Ishikawa (cell line): ENCODE results near the gene BTN1A1.

Source experiments
- CEBPB ChIP-seq: IDR thresholded peaks from 2 replicates; pipeline ENCODE4 v1.6.1; 2012
- CREB1 ChIP-seq: IDR thresholded peaks from 2 replicates; pipeline ENCODE4 v1.6.1; 2012; ENCODE audit warnings: low read depth
- EGR1 ChIP-seq: IDR thresholded peaks from 2 replicates; pipeline ENCODE4 v1.6.1; 2012
- EP300 ChIP-seq: IDR thresholded peaks from 2 replicates; pipeline ENCODE4 v1.6.1; 2012; ENCODE audit warnings: borderline replicate concordance
- FOXM1 ChIP-seq: IDR thresholded peaks from 2 replicates; pipeline ENCODE4 v1.6.1; 2012; ENCODE audit warnings: low read depth, borderline replicate concordance
- NFIC ChIP-seq: IDR thresholded peaks from 2 replicates; pipeline ENCODE4 v1.6.1; 2012
- RAD21 ChIP-seq: IDR thresholded peaks from 2 replicates; pipeline ENCODE4 v1.6.1; 2012; ENCODE audit warnings: low read depth
- TAF1 ChIP-seq: IDR thresholded peaks from 2 replicates; pipeline ENCODE4 v1.6.1; 2012; ENCODE audit warnings: low read depth, mild to moderate bottlenecking
- TCF12 ChIP-seq: IDR thresholded peaks from 2 replicates; pipeline ENCODE4 v1.6.1; 2012; ENCODE audit warnings: low read depth
- TEAD4 ChIP-seq: IDR thresholded peaks from 2 replicates; pipeline ENCODE4 v1.6.1; 2012
- YY1 ChIP-seq: IDR thresholded peaks from 2 replicates; pipeline ENCODE4 v1.6.1; 2012; ENCODE audit warnings: low read depth
- ZBTB7A ChIP-seq: IDR thresholded peaks from 2 replicates; pipeline ENCODE4 v1.6.1; 2012; ENCODE audit warnings: low read depth
- TF ChIP-seq, protein P1 (sequence below): IDR thresholded peaks from 2 replicates; pipeline ENCODE4 v1.6.1; 2012; ENCODE audit warnings: low read depth, mild to moderate bottlenecking
- TF ChIP-seq, protein P2 (sequence below): IDR thresholded peaks from 2 replicates; pipeline ENCODE4 v1.6.1; 2012
- TF ChIP-seq, protein P3 (sequence below): IDR thresholded peaks from 2 replicates; pipeline ENCODE4 v1.6.1; 2012

Gene BTN1A1

GRCh38 chr6:26464416-26465131, 35.5 kb upstream of the BTN1A1 start:
- TF ChIP-seq CREB1 (no peak), CEBPB (no peak), FOXM1 (no peak), TEAD4 (no peak), YY1 (no peak), TAF1 (no peak), NFIC (no peak), EP300 (no peak)
- TF ChIP-seq, protein P1, sequence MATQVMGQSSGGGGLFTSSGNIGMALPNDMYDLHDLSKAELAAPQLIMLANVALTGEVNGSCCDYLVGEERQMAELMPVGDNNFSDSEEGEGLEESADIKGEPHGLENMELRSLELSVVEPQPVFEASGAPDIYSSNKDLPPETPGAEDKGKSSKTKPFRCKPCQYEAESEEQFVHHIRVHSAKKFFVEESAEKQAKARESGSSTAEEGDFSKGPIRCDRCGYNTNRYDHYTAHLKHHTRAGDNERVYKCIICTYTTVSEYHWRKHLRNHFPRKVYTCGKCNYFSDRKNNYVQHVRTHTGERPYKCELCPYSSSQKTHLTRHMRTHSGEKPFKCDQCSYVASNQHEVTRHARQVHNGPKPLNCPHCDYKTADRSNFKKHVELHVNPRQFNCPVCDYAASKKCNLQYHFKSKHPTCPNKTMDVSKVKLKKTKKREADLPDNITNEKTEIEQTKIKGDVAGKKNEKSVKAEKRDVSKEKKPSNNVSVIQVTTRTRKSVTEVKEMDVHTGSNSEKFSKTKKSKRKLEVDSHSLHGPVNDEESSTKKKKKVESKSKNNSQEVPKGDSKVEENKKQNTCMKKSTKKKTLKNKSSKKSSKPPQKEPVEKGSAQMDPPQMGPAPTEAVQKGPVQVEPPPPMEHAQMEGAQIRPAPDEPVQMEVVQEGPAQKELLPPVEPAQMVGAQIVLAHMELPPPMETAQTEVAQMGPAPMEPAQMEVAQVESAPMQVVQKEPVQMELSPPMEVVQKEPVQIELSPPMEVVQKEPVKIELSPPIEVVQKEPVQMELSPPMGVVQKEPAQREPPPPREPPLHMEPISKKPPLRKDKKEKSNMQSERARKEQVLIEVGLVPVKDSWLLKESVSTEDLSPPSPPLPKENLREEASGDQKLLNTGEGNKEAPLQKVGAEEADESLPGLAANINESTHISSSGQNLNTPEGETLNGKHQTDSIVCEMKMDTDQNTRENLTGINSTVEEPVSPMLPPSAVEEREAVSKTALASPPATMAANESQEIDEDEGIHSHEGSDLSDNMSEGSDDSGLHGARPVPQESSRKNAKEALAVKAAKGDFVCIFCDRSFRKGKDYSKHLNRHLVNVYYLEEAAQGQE, result no peak

- TF ChIP-seq CREB1 (no peak), CEBPB (no peak), EP300 (no peak), YY1 (no peak), ZBTB7A (no peak), EGR1 (no peak), TEAD4 (no peak), TAF1 (no peak), TCF12 (no peak)
- TF ChIP-seq, protein P1, result no peak
- TF ChIP-seq, protein P2, sequence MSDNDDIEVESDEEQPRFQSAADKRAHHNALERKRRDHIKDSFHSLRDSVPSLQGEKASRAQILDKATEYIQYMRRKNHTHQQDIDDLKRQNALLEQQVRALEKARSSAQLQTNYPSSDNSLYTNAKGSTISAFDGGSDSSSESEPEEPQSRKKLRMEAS, result no peak
- TF ChIP-seq, protein P3, sequence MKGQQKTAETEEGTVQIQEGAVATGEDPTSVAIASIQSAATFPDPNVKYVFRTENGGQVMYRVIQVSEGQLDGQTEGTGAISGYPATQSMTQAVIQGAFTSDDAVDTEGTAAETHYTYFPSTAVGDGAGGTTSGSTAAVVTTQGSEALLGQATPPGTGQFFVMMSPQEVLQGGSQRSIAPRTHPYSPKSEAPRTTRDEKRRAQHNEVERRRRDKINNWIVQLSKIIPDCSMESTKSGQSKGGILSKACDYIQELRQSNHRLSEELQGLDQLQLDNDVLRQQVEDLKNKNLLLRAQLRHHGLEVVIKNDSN, result no peak
These were observed 34.3 kb upstream of the BTN1A1 start for GRCh38 chr6:26465776-26466175.

- TF ChIP-seq, protein P2, result no peak
- TF ChIP-seq CEBPB (no peak), ZBTB7A (no peak), NFIC (no peak), TAF1 (no peak), TEAD4 (no peak), EP300 (no peak), TCF12 (no peak), FOXM1 (no peak), RAD21 (no peak), YY1 (no peak), CREB1 (no peak), EGR1 (no peak)
- TF ChIP-seq, protein P1, result no peak
- TF ChIP-seq, protein P3, result no peak
These were observed 31.3 kb upstream of the BTN1A1 start for GRCh38 chr6:26468829-26469228.

DNA sequence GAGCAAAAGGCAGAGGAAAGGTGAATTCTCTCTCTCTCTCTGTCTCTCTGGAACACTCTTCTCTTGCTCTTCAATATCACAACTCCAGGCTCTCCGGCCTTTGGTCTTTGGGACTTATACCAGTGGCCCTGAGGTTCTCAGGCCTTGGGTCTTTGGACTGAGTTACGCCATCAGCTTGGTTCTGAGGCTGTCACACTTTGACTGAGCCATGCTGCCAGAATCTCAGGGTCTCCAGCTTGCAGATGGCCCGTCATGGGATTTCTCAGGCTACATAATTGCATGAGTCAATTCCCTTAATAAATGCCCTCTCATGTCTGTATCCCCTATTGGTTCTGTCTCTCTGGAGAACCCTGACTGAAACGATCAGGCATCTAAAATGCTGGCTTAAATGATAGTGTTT, 29.5 kb upstream of the BTN1A1 start:
- TF ChIP-seq, protein P1, result no peak
- no peak for TF ChIP-seq TEAD4
- TF ChIP-seq TAF1, result no peak
- TF ChIP-seq CREB1, result no peak
- TF ChIP-seq, protein P2, result no peak
- TF ChIP-seq NFIC, result no peak
